Heart left ventricle (tissue), 16 donors: ENCODE data around the gene RERG. TPM values are rescaled to one million over a fixed set of nuclear protein-coding genes. Genes with fewer than 3 reads are reported as not detected.

Experiments used
- ATAC-seq, 4 donors: fragments of 200-7000 bp; cut with Tn5 transposase; one replicate each; pipeline ENCODE4 v1.9.1; 2020 to 2022; ENCODE audit warnings: moderate library complexity in 4 of 4, mild to moderate bottlenecking in 3 of 4, moderate number of reproducible peaks in 1 of 4
- DNase-seq, 5 donors: peaks; one replicate each; pipeline ENCODE4 v3.0.0-alpha.2; 2020
- H3K27ac ChIP-seq, 12 donors: fragments of 200-600 bp; sonication (generic) in 4 of 12; one replicate each; pipeline versions ENCODE4 v1.5.0 to v1.8.0; 2016 to 2022; ENCODE audit warnings: mild to moderate bottlenecking in 2 of 12
- H3K27me3 ChIP-seq, 9 donors: fragments of 200-600 bp; sonication (generic) in 2 of 9; one replicate each; pipeline versions ENCODE4 v1.5.1 to v1.8.0; 2016 to 2022; ENCODE audit warnings: mild to moderate bottlenecking in 3 of 9
- H3K36me3 ChIP-seq, 9 donors: fragments of 200-600 bp; sonication (generic) in 2 of 9; one replicate each; pipeline versions ENCODE4 v1.5.0 to v1.8.0; 2018 to 2022; ENCODE audit warnings: mild to moderate bottlenecking in 2 of 9
- H3K4me1 ChIP-seq, 12 donors: fragments of 200-600 bp; sonication (generic) in 4 of 12; one replicate each; pipeline versions ENCODE4 v1.5.0 to v1.8.0; 2016 to 2022; ENCODE audit warnings: mild to moderate bottlenecking in 3 of 12
- H3K4me3 ChIP-seq, 12 donors: fragments of 200-600 bp; sonication (generic) in 4 of 12; one replicate each; pipeline versions ENCODE4 v1.5.0 to v1.8.0; 2017 to 2022; ENCODE audit warnings: mild to moderate bottlenecking in 9 of 12, moderate library complexity in 4 of 12
- H3K9me3 ChIP-seq, 12 donors: fragments of 200-600 bp; sonication (generic) in 4 of 12; one replicate each; pipeline versions ENCODE4 v1.5.0 to v1.8.0; 2016 to 2022; ENCODE audit warnings: mild to moderate bottlenecking in 1 of 12
- CTCF ChIP-seq, 12 donors: fragments of 200-600 bp; sonication (generic) in 4 of 12; IDR thresholded peaks; one replicate each; pipeline versions ENCODE4 v1.5.0 to v1.8.0; 2018 to 2022; ENCODE audit warnings: antibody characterized with exemption in 12 of 12, mild to moderate bottlenecking in 5 of 12
- POLR2A ChIP-seq, 2 donors: fragments of 450-650 bp; IDR thresholded peaks; one replicate each; pipeline ENCODE4 v1.6.1; 2017; ENCODE audit warnings: antibody characterized with exemption in 2 of 2, mild to moderate bottlenecking in 2 of 2, moderate library complexity in 2 of 2
- WGBS, 4 donors: extraction: QIAGEN DNeasy Blood & Tissue Kit in 2 of 4; methylation state at CpG; one replicate each; pipeline versions ENCODE4 v1.1.5 to v1.1.7; 2013 to 2018; 5-methylcytosine and 5-hydroxymethylcytosine counted together
- intact Hi-C, 10 donors: fragments of 100-400 bp; cut with DNase I; formaldehyde crosslinking; loops; one replicate each; pipeline versions ENCODE4 v1.11.1 to v1.14.2; 2022
- long read RNA-seq, 3 donors: library from polyadenylated mRNA; unstranded; transcript quantifications; one replicate each; pipeline ENCODE4 v2.0.0, GENCODE V29; 2020 to 2021
- polyA plus RNA-seq, 2 donors: library from polyadenylated mRNA; stranded (reverse); fragments of 200-250 nt; gene quantifications; one replicate each; pipeline ENCODE4 v1.2.3, GENCODE V29; 2013
- total RNA-seq, 9 donors: library from RNA; depleted of rRNA in 2 of 9; stranded (reverse); fragments of >200 nt in 2 of 9; fragmentation: NEBNext Ultra II Directional in 3 of 9; extraction: Animal tissue kit (Norgen Biotek cat#: 25700) in 3 of 9; gene quantifications; one replicate each; pipeline versions ENCODE4 v1.1.0 to v1.2.4, GENCODE V29; 2016 to 2023
- donor health status: ischemic (EF 13 %, LVEDD 7.1; RV severe dilation, severe dysfunction).
- donor health status: healthy with polysubstance abuse.
- donor health status: DM: no; HTN: yes; CAD: no.
- donor health status: DM: no; HTN: no; CAD: no.
- donor health status: ischemic (EF 25% LVEDD 6.9; RV normal size, moderate dysfunction).
- donor health status: ischemic (EF 25% LVEDD 5.7; RV mildly dilated, moderate dysfunction).
- donor health status: healthy.
- donor health status: DM: yes; HTN: yes; CAD: no.
- donor health status: ischemic (EF 35%, LVEDD 5.7; RV mildly dilated, moderate dysfunction).
- donor health status: nonischemic (EF 11% LVEDD 7.7; RV severe dilation, severe dysfunction).
- donor health status: DM: yes; HTN: yes; CAD: no.
- donor health status: PGD.
- donor health status: ischemic (EF 29% LVEDD 5.4; RV normal size, mild dysfunction).
- donor health status: nonischemic (EF 23%, LVEDD 6.1; RV moderate dilation, normal function).

RERG gene
- total RNA-seq (10 to 100 TPM in 1 of 9 donors, 1 to 10 TPM in 8; 2.9 to 17.7 (median 4.2) TPM), polyA plus RNA-seq (1 to 10 TPM; 3.7 to 5.3 TPM)
- long read RNA-seq, donor 1, partial matches to known transcripts: 1 of 6 reads
- long read RNA-seq, donor 1, other reads (novel, unspliced or antisense): 2 of 6 reads
- long read RNA-seq, donor 2, transcript RERG-201 (5 exons, 2,264 nt): major isoform, 6 of 9 reads
- long read RNA-seq, donor 2, partial matches to known transcripts: 1 of 9 reads
- long read RNA-seq, donor 2, other reads (novel, unspliced or antisense): 2 of 9 reads
- long read RNA-seq, donor 3, partial matches to known transcripts: 0 of 6 reads
- long read RNA-seq, donor 3, other reads (novel, unspliced or antisense): 1 of 6 reads

GRCh38 chr12:15220915-15221885, at the start of gene RERG:
Gene RERG, minus strand, starts transcription at chr12:15221417. Its CDS starts 3,928 bp downstream, at chr12:15217489.
- peak; percentile 84 to 100 (median 98) for ATAC-seq

GRCh38 chr12:15270591-15270990, 49.4 kb upstream of the RERG start:
- H3K4me1 ChIP-seq: no peaks in the 10 kb centered on the region
- no peaks in the 10 kb centered on the region for H3K36me3 ChIP-seq
- DNase-seq: no peak
- peaks cover 0 to 8% (median 0%) of the 10 kb centered on the region in 9 donors for H3K27me3 ChIP-seq
- no peak overlapping the region for H3K27ac ChIP-seq
- WGBS, 4 donors: 66 to 76% (median 70%) methylated on average over 4 of the region's 4 CpGs
- no peak for TF ChIP-seq POLR2A (IDR thresholded peaks at IDR 0.05)
- no peak for TF ChIP-seq CTCF (IDR thresholded peaks at IDR 0.05)
- H3K4me3 ChIP-seq: no peak overlapping the region
- ATAC-seq: no peak
- no peaks in the 10 kb centered on the region for H3K9me3 ChIP-seq
- intact Hi-C loops: loop anchor here in 6 of 10 donors (10.0 kb wide), 4 partner anchors 314 to 584 kb away; partner anchors contain the start of gene ART4 (in 3 of the 6)

More at GRCh38 chr12:15220915-15221885, at the start of gene RERG:
- TF ChIP-seq POLR2A (IDR thresholded peaks at IDR 0.05) (no peak), CTCF (IDR thresholded peaks at IDR 0.05) (peak; percentile 91 to 99 (median 98))
- Histone ChIP-seq H3K27me3 (peaks cover 0 to 35% (median 3%) of the 10 kb centered on the region in 9 donors), H3K4me1 (peaks cover 0 to 12% (median 5%) of the 10 kb centered on the region in 12 donors), H3K36me3 (no peaks in the 10 kb centered on the region), H3K9me3 (no peaks in the 10 kb centered on the region), H3K4me3 (peak within 1 kb of the TSS; percentile 44 to 75 (median 60)), H3K27ac (peak within 1 kb of the TSS; percentile 7 to 86 (median 80))
- intact Hi-C loops: loop anchor here (1.0 to 10.0 kb wide), 13 partner anchors 46 to 379 kb away; partner anchors contain the start of gene ART4 (in 5 of the 10)
- DNase-seq: peak; percentile 78 to 92 (median 84)
- 4 to 12% (median 7%) methylated on average over 24 to 55 of the region's 55 CpGs for WGBS, 4 donors

GRCh38 chr12:15268927-15269552, 47.8 kb upstream of the RERG start:
- no peaks in the 10 kb centered on the region for H3K9me3 ChIP-seq
- ATAC-seq: peak in 2 of 4 donors; percentile 46 to 61
- peak in 3 of 5 donors; percentile 15 to 28 (median 27) for DNase-seq
- intact Hi-C loops: loop anchor here in 7 of 10 donors (2.0 to 10.0 kb wide), 5 partner anchors 42 to 544 kb away; partner anchors contain the start of gene RERG (in 1 of the 7)
- WGBS, 4 donors: 0 to 2% (median 0%) methylated on average over 2 of the region's 2 CpGs
- no peaks in the 10 kb centered on the region for H3K36me3 ChIP-seq
- TF ChIP-seq CTCF (IDR thresholded peaks at IDR 0.05) (peak; percentile 74 to 94 (median 82)), POLR2A (IDR thresholded peaks at IDR 0.05) (no peak)
- no peak overlapping the region for H3K4me3 ChIP-seq
- H3K27ac ChIP-seq: no peak overlapping the region
- H3K4me1 ChIP-seq: no peaks in the 10 kb centered on the region
- peaks cover 0 to 8% (median 0%) of the 10 kb centered on the region in 9 donors for H3K27me3 ChIP-seq
